Urothelium cell line (cell line): ENCODE measurements around the gene FBXL13.
"Not testable (repeated sequence)": the region's sequence is repeated elsewhere in the genome, so short reads cannot be mapped to it uniquely, and the experiment has no call there.

ENCODE experiments used
- DNase-seq: peaks from one replicate; pipeline ENCODE4 v3.0.0; 2011; ENCODE audit warnings: low spot score, mixed read lengths
- FAIRE-seq: peaks from 2 replicates; lab custom pipeline; 2011; peaks lifted over from hg19 to GRCh38; lab: Jason Lieb, UNC

FBXL13 gene

GRCh38 chr7:102790364-102791100 is 284.1 kb downstream of the FBXL13 start:
- DNase-seq: not testable (repeated sequence)
- peak; percentile 86 for FAIRE-seq

DNA sequence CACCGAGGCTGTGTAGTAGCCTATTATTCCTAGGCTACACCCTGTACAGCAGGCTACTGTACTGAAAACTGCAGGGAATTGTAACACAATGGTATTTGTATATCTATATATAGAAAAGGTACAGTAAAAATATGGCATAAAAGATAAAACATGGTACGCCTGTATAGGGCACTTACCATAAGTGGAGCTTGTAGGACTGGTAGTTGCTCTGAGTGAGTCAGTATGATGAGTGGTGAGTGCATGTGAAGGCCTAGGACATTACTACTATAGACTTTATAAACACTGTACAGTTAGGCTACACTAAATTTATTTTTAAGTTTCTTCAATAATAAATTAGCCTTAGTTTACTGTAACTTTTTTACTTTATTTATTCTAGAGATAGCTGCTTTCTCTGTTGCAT is 285.8 kb downstream of the FBXL13 start:
- DNase-seq, FAIRE-seq: not testable (repeated sequence)

GRCh38 chr7:102780926-102781325 is 293.7 kb downstream of the FBXL13 start:
- not testable (repeated sequence) for FAIRE-seq, DNase-seq

- FAIRE-seq, DNase-seq: not testable (repeated sequence)
These were observed 295.9 kb downstream of the FBXL13 start for GRCh38 chr7:102778663-102779062.

GRCh38 chr7:102776217-102776616 is 298.4 kb downstream of the FBXL13 start:
- FAIRE-seq: not testable (repeated sequence)

DNA sequence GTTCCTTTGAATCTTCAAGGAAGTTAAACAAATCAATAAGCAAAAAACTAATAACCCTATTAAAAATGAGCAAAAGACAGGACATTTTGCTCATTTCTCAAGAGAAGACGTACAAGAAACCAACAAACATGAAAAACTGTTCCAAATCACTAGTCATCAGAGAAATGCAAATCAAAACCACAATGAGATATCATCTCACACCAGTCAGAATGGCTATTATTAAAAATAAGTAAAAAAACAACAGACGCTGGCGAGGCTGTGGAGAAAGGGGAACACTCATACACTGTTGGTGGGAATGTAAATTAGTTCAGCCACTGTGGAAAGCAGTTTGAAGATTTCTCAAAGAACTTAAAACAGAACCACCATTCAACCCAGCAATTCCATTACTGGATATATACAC is 304.1 kb downstream of the FBXL13 start:
- FAIRE-seq, DNase-seq: not testable (repeated sequence)

More at GRCh38 chr7:102776217-102776616, 298.4 kb downstream of the FBXL13 start:
- DNase-seq: not testable (repeated sequence)

- FAIRE-seq, DNase-seq: not testable (repeated sequence)
These were observed 304.9 kb downstream of the FBXL13 start for GRCh38 chr7:102769657-102770192.

GRCh38 chr7:102763295-102763905 is 311.2 kb downstream of the FBXL13 start:
- DNase-seq: not testable (repeated sequence)
- peak; percentile 44 for FAIRE-seq
